T-helper 2 cell treated with Interferon-gamma antibody and Interleukin-4, amounts not matched to agents 5 μg/mL and 100 μg/mL, for 36 hours (primary cell): ENCODE measurements around the gene FTO.

Source experiments
- DNase-seq: peaks from one replicate; pipeline ENCODE4 v3.0.0; 2021; ENCODE audit warnings: low spot score
- H3K27ac Mint-ChIP-seq: one replicate; pipeline ENCODE4 v1.8.0; 2021; ENCODE audit warnings: mild to moderate bottlenecking, mixed read lengths
- H3K27me3 Mint-ChIP-seq: one replicate; pipeline ENCODE4 v1.8.0; 2021; ENCODE audit warnings: low read depth, mixed read lengths
- H3K36me3 Mint-ChIP-seq: one replicate; pipeline ENCODE4 v1.8.0; 2021; ENCODE audit warnings: low read depth, mixed read lengths
- H3K4me1 Mint-ChIP-seq: one replicate; pipeline ENCODE4 v1.8.0; 2021; ENCODE audit warnings: low read depth, mixed read lengths
- H3K4me3 Mint-ChIP-seq: one replicate; pipeline ENCODE4 v1.8.0; 2022; ENCODE audit warnings: mild to moderate bottlenecking, moderate library complexity, mixed read lengths
- H3K9me3 Mint-ChIP-seq: one replicate; pipeline ENCODE4 v1.8.0; 2021; ENCODE audit warnings: mixed read lengths

FTO gene

GRCh38 chr16:53955221-53955875 is 251.4 kb downstream of the FTO start:
- no peak for DNase-seq
- H3K27ac Mint-ChIP-seq: no peak overlapping the region
- no peak overlapping the region for H3K4me3 Mint-ChIP-seq
- peaks cover 33% of the 10 kb centered on the region for H3K4me1 Mint-ChIP-seq
- H3K9me3 Mint-ChIP-seq: no peaks in the 10 kb centered on the region
- peaks cover 11% of the 10 kb centered on the region for H3K36me3 Mint-ChIP-seq
- H3K27me3 Mint-ChIP-seq: no peaks in the 10 kb centered on the region

GRCh38 chr16:53958341-53958880 is 254.5 kb downstream of the FTO start:
- Mint-ChIP-seq H3K27me3 (no peaks in the 10 kb centered on the region), H3K27ac (no peak overlapping the region), H3K36me3 (peaks cover 7% of the 10 kb centered on the region), H3K9me3 (no peaks in the 10 kb centered on the region), H3K4me3 (no peak overlapping the region), H3K4me1 (peaks cover 24% of the 10 kb centered on the region)
- DNase-seq: no peak

GRCh38 chr16:53960050-53960812 is 256.3 kb downstream of the FTO start:
- Mint-ChIP-seq H3K4me1 (peaks cover 16% of the 10 kb centered on the region), H3K27ac (no peak overlapping the region), H3K27me3 (no peaks in the 10 kb centered on the region), H3K36me3 (peaks cover 6% of the 10 kb centered on the region), H3K9me3 (no peaks in the 10 kb centered on the region), H3K4me3 (no peak overlapping the region)
- no peak for DNase-seq

- peaks cover 14% of the 10 kb centered on the region for H3K4me1 Mint-ChIP-seq
- no peak for DNase-seq
- no peaks in the 10 kb centered on the region for H3K27me3 Mint-ChIP-seq
- no peak overlapping the region for H3K4me3 Mint-ChIP-seq
- H3K36me3 Mint-ChIP-seq: peaks cover 2% of the 10 kb centered on the region
- H3K9me3 Mint-ChIP-seq: no peaks in the 10 kb centered on the region
- H3K27ac Mint-ChIP-seq: no peak overlapping the region
Observed at GRCh38 chr16:53960954-53961616, 257.1 kb downstream of the FTO start.

- H3K27ac Mint-ChIP-seq: no peak overlapping the region
- no peak overlapping the region for H3K4me3 Mint-ChIP-seq
- DNase-seq: no peak
- peaks cover 14% of the 10 kb centered on the region for H3K4me1 Mint-ChIP-seq
- H3K9me3 Mint-ChIP-seq: no peaks in the 10 kb centered on the region
- H3K36me3 Mint-ChIP-seq: no peaks in the 10 kb centered on the region
- H3K27me3 Mint-ChIP-seq: no peaks in the 10 kb centered on the region
Observed at GRCh38 chr16:53962041-53962440, 258.1 kb downstream of the FTO start.

GRCh38 chr16:53964145-53964790 is 260.3 kb downstream of the FTO start:
- Mint-ChIP-seq H3K4me3 (no peak overlapping the region), H3K36me3 (no peaks in the 10 kb centered on the region), H3K4me1 (peaks cover 14% of the 10 kb centered on the region), H3K9me3 (no peaks in the 10 kb centered on the region), H3K27ac (no peak overlapping the region), H3K27me3 (no peaks in the 10 kb centered on the region)
- no peak for DNase-seq

- H3K4me3 Mint-ChIP-seq: no peak overlapping the region
- DNase-seq: no peak
- H3K27me3 Mint-ChIP-seq: no peaks in the 10 kb centered on the region
- no peaks in the 10 kb centered on the region for H3K9me3 Mint-ChIP-seq
- no peaks in the 10 kb centered on the region for H3K36me3 Mint-ChIP-seq
- peaks cover 5% of the 10 kb centered on the region for H3K4me1 Mint-ChIP-seq
- no peak overlapping the region for H3K27ac Mint-ChIP-seq
Observed at GRCh38 chr16:53966821-53967571, 263.0 kb downstream of the FTO start.

GRCh38 chr16:53967572-53967971 is 263.6 kb downstream of the FTO start:
- Mint-ChIP-seq H3K27ac (no peak overlapping the region), H3K36me3 (no peaks in the 10 kb centered on the region), H3K27me3 (no peaks in the 10 kb centered on the region), H3K4me3 (no peak overlapping the region), H3K4me1 (no peaks in the 10 kb centered on the region), H3K9me3 (no peaks in the 10 kb centered on the region)
- DNase-seq: no peak

GRCh38 chr16:53968454-53968853 is 264.5 kb downstream of the FTO start:
- no peak overlapping the region for H3K27ac Mint-ChIP-seq
- H3K36me3 Mint-ChIP-seq: no peaks in the 10 kb centered on the region
- no peaks in the 10 kb centered on the region for H3K27me3 Mint-ChIP-seq
- H3K4me3 Mint-ChIP-seq: no peak overlapping the region
- no peaks in the 10 kb centered on the region for H3K4me1 Mint-ChIP-seq
- no peaks in the 10 kb centered on the region for H3K9me3 Mint-ChIP-seq
- DNase-seq: no peak

GRCh38 chr16:53968896-53969295 is 264.9 kb downstream of the FTO start:
- no peaks in the 10 kb centered on the region for H3K27me3 Mint-ChIP-seq
- no peak overlapping the region for H3K27ac Mint-ChIP-seq
- no peaks in the 10 kb centered on the region for H3K4me1 Mint-ChIP-seq
- DNase-seq: no peak
- no peaks in the 10 kb centered on the region for H3K36me3 Mint-ChIP-seq
- H3K9me3 Mint-ChIP-seq: no peaks in the 10 kb centered on the region
- no peak overlapping the region for H3K4me3 Mint-ChIP-seq

- H3K27ac Mint-ChIP-seq: no peak overlapping the region
- no peaks in the 10 kb centered on the region for H3K9me3 Mint-ChIP-seq
- no peak overlapping the region for H3K4me3 Mint-ChIP-seq
- no peaks in the 10 kb centered on the region for H3K27me3 Mint-ChIP-seq
- no peak for DNase-seq
- no peaks in the 10 kb centered on the region for H3K36me3 Mint-ChIP-seq
- no peaks in the 10 kb centered on the region for H3K4me1 Mint-ChIP-seq
Observed at GRCh38 chr16:53971616-53972015, 267.7 kb downstream of the FTO start.

- Mint-ChIP-seq H3K36me3 (no peaks in the 10 kb centered on the region), H3K27ac (no peak overlapping the region)
Observed at GRCh38 chr16:53973021-53973420, 269.1 kb downstream of the FTO start.

GRCh38 chr16:53974484-53975080 is 270.6 kb downstream of the FTO start:
- no peaks in the 10 kb centered on the region for H3K36me3 Mint-ChIP-seq
- no peak for DNase-seq
- no peaks in the 10 kb centered on the region for H3K9me3 Mint-ChIP-seq
- H3K27me3 Mint-ChIP-seq: no peaks in the 10 kb centered on the region
- no peaks in the 10 kb centered on the region for H3K4me1 Mint-ChIP-seq
- no peak overlapping the region for H3K4me3 Mint-ChIP-seq
- no peak overlapping the region for H3K27ac Mint-ChIP-seq

More at GRCh38 chr16:53973021-53973420, 269.1 kb downstream of the FTO start:
- H3K4me1 Mint-ChIP-seq: no peaks in the 10 kb centered on the region
- DNase-seq: no peak
- H3K4me3 Mint-ChIP-seq: no peak overlapping the region
- H3K9me3 Mint-ChIP-seq: no peaks in the 10 kb centered on the region
- no peaks in the 10 kb centered on the region for H3K27me3 Mint-ChIP-seq
